HG03439 (cell line): ENCODE results near the gene TACR1.
A peak's percentile ranks its signal among the peaks of the same experiment; 100 is the strongest.
"Not testable (repeated sequence)": the region's sequence is repeated elsewhere in the genome, so short reads cannot be mapped to it uniquely, and the experiment has no call there.

Experiments used
- ATAC-seq: cut with Tn5 transposase; IDR thresholded peaks from one replicate; pipeline ENCODE4 v1.9.1; 2021; ENCODE audit warnings: mild to moderate bottlenecking, moderate library complexity; ENCODE audit not compliant: unreplicated experiment

TACR1 gene

DNA sequence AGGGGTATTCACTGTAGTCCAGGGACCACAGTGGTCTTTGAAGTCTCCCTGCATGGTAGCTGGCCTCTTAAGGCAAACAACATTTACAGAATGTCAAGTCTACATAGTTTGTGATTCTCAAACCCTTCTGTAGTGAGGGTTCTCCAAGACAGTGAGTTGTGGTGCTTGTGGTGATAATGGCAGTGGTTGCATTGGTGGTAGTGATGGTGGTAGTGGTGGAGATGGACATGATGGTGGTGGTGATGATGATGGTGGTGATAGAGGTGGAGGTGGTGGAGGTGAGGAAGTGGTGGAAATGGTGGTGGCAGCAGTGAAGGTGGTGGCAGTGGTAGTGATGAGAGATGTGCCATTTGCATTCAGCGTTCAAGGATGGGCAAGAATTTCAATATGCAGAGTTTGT lies 104.9 kb downstream of the TACR1 start:
- no peak for ATAC-seq

DNA sequence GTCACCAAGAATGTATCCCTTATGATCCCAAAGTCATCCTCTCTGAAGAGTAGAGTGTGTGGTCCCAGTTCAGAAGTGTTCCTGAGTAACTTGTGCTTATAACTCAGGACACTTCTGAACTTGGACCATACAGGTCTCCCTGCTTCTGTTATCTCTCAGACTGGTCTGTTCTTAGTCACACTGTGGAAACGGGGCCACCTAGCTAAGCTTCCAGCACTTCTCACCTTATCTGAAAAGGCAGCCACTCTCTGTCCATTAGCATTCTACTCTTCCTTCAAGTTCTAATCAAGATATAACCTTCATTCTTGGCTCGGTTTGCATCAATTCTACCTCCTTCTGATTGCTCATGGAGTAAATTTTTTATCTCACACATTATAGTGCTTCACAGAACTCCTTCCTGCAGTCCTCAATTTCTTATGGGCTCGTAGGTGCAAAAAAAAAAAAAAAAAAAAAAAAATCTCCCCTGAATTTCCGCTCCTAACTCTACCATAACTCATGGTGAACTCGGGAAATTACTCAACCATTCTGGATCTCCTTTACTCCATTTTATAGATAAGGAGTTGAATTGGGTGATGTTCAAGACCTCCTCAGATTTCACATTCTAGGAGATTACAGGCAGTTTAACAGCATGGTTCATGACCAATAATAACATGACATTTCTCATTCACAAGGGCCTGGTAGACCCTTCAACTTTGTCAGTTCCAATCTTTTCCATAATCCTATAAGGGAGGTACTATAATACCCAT lies 108.4 kb downstream of the TACR1 start:
- ATAC-seq, result no peak

DNA sequence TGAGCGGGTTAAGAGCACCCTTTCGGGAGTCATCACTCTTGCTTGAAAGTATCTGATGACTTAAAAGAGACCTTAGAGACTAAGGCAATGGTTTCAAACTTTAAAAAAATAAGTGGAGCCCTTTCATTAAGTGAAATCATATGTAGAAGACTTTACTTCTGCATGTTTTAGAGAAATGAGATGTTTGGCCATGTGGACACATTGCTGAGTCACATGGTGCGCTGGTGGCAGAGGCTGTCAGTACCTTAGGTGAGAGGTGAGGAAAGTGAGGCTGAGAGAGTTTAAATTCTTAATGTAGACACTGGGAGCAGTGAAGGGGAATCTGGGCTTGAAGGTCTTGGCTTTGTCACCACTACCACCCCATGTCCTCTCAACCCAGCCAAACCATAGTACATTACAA lies 109.8 kb downstream of the TACR1 start:
- ATAC-seq, result no peak

DNA sequence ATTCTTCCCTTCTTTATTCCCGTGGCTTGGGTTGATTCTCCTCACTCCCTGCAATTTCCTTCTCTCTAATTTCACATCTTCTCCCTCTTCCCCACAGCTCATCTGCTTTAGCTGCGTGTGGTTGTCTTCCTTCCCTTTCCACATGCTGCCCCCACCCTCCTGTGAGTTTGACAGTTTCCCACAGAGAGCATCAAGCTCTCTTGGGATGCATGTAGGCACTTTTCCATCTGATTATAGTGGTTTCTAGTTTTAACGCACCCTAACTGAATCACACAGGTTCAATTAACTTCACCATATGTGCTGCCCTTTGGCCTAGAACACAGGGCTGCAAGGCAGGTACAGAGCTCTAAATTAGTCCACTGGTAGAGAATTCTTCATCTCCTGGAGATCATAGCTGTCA lies 110.5 kb downstream of the TACR1 start:
- no peak for ATAC-seq

DNA sequence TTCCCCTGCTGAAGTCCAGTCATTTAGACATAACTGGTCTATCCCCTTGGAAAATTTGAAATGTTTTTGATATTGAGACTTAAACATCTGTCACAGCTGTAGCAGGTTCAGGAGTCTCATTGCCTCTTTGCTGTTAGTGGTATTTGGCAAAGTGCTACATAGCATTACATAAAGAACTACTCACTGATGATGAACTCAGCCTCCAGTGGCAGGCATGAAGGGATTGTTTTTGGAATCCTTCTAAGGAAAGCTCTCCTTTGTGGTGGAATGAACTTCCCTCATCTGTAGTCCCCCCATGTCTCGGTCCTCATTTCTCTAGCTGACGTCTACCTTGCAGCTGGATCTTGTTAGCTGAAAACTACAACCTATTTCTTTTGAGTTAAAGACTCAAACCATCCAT lies 111.6 kb downstream of the TACR1 start:
- no peak for ATAC-seq

DNA sequence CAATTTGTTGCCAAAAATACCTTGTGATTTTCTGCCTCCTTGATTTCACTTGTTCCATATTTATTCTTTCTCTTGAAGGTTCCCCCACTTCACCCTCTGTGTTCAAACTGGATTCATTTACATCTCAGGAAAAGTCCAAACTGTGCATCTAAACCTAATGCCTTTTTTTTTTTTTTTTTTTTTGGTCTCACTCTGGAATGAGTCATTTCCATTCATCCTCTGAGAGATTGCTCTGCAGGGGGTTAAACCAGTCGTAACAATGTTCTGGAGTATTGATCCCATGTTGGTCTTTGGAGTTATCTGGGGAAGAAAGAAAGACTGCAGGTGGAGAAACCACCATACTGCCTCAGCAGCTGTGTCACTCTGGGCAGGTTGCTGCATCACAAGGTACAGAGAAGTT lies 119.7 kb downstream of the TACR1 start:
- no peak for ATAC-seq

DNA sequence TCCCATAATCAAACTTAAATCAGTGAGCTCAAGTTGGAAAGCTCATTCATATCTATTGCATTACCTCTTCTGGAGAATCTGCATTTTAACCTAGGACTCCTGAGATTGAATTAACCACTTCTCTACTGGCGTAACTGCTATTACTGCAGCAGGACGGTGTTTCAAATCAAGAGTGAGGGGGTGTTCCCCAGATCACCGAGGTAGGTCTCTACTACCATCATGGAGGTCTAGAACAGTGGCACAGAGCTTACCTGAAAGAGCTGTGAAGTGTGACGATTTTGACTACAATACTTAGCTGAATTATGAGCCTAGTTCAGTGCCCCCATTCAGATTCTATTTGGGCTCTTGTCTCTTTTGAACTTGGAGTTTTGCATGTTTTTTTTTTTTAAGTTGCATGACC lies 121.4 kb downstream of the TACR1 start:
- ATAC-seq, result no peak

DNA sequence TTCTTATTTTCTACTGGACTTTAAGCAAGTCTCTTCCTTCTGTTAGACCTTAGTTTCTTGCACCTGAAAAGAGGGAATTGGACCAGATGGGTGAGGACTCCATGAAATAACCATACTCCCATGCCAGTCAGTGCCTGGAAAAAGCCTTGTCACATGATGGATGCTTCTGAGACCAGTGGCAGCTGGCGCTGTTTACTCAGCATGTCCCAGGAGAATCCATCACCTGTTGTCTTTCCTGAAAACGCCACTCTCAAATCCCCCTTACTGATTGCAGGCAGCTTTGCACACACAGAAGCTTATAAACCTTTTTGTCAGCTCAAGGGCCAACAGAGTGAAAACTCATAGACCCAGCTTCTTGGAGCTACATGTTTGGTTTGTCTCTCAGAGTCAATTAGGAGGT lies 123.2 kb downstream of the TACR1 start:
- ATAC-seq, result no peak

DNA sequence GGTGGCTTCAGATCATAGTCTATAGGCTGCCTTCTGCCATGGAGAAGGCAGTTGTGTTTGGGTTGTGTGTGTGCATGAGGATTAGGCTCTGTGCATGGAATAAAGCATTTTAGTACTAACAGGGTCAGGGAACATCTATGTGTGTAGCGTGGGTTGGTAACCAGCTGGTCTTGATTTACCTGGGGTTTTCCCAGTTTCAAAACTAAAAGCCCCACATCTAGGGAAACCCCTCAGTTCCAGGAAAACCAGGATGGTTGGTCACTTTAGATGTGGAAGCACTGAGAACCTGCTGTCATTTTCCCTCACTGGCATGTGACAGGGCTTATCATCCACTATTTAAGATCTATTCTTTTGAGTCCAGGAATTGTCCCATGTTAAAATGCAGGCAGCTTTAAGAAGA lies 124.6 kb downstream of the TACR1 start:
- no peak for ATAC-seq

DNA sequence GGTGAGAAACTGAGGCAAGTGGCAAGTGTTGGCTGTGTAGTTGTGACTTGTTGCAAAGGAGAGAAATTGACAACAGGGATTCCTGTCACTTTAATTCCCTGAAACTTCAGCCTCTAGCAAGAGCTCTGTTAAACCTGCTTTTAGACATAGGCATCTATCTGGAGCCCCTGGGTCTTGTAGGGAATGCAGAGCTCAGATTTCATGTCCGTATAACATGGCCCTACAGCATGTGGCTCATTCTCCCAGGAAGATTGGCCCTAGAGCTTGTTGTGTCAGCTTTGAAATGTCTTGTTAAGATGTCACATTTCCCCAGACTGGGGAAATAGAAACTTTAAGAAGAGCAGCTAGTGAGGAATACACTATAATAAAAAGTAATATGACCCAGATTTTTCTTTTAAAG lies 125.1 kb downstream of the TACR1 start:
- no peak for ATAC-seq

DNA sequence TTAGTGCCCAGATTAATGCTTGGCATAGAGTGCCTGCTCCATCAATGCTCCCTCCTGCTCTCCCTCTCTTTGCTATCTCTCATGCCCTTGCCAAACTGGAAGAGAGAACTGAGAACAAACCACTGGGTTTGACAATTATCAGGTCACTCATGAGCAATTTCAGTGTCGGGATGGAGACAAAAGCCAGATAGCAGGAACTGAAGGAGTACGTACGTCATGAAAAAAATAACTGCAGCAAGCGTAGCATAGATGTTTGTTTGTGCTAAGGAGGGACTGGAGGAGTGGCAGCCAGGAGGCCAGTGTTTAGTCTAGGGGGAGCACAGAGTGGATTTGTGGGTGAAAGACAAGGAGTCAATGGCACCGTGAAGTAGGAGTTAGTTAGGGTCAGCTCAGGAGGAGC lies 127.6 kb downstream of the TACR1 start:
- no peak for ATAC-seq

DNA sequence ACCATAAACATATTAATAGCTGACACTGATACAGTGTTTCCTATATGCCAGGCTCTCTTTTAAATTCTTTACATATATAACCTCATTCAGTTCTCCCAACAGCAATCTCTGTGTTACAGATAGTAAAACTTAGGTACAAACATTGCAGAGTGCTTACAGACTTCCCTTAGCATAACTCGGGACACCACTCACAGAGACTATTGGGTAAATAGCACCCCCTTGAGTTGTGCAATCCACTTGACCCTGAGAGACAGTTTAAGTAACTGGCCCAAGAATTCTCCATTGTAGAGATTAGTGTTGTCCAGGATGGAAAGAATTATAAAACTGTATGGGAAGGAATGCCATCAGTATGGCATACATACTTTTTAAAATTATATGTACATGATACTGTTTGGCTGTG lies 130.8 kb downstream of the TACR1 start:
- no peak for ATAC-seq

DNA sequence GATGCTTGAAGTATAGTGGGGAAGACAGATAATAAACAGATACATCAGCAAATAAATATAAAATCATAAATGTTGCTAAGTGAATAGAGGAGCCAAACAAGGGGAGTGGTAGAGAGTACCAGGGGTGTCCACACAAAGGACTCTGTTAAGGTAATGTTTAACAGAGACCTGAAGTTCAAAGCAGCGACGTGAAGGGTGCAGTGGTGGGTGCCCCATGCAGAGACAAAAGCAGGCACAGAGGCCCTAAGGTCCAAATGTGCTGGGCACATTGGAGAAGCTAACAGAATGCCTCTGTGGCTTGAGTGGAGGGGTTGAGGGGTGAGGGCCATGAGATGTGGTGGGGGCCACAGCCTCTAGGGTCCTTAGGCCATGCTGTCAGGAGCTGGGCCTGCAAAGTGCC lies 131.8 kb downstream of the TACR1 start:
- ATAC-seq, result no peak

DNA sequence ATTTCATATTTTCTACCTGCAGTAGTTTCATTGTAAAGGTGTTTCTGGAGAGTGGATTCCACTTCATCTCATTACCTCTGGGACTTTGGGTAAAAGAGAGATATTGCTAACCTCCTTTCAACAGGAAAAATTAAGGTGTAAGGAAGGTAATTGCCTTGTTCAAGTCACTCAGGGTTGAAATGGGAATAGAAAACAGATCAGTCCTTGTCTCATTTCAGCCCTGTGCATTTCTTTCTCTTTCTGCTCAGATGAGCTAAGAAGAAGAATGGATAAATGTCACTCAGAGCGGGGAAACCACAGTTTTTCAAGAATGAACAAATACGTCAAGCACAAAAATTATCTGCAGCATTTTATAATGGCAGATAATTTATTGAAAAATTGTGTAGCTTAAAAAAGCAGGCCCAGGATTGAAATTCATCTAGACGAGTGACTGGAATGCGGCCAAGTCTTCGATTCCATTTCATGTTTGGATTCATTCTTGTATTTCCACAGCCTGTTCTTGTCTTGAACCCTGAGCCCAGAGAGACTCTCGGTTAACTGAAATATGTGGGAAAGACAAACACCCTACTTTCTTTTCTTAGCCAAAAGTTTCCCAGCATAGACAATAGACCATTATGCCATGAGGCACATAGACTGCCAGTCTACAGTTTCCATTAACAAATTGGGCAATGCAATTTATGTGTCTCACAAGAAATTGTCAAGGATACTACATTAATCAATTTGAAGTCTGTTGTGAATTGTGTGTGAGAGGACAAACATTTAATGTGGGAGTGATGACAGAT lies 133.0 kb downstream of the TACR1 start:
- no peak for ATAC-seq

DNA sequence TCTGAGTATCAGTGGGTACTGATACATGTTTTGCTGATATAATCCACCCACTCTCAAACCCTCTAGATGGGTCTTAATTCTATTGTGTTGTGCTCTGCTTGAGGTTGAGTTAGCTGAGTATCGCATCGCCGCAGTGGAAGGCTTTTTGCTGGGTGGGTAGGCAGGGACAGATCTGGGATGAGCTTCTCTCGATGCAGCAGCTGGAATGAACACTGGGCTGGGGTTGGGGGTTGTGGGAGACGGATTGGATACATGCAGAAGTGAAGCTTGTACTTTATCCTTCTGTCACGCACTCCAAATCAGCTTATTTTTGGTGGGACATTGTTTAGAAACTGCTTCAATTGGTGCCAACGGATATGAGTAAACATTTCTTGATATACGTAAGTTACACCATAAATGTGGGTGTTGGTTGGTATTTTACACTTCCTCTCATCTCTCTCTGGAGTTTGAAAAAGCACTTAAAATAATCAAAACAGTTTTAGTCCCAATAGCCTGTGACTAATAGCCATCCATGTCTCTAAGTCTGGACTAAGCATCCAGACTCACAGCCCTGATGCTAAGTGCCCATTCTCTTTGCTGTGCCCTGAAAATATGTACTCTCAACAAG lies 133.8 kb downstream of the TACR1 start:
- ATAC-seq, result no peak

DNA sequence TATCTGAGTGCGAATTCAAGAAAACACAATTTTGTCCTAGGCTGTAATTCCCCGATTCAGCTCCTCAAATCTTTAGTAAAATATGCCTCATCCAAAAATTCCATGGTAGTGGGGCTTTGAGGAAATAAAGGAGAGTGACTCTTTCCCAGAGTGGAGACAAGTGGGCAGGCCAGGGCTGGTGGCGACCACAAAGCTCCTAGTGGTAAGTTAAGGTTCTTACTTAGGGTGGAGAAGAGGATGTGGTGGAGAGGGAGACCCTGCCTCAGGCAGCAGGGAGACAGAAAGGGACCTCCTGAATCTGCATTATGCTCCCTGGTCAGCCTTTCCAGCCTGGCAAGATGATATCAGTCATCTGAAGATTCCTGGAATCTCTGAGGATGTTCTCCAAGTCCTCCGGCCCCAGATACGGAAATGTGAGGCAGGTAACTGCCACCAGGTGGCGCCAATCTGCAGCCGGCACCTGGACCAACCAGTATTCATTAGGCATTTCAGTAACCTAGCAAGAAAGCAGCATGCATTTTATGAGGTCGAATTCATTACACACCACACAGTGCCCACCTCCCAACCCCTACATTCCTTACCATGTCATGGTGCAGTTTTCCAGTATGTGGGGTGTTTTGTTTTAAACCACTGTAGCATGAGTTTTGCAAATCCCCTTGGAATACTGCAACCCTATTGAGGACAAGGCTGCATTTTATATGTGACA lies 134.5 kb downstream of the TACR1 start:
- peak; percentile 80 for ATAC-seq

DNA sequence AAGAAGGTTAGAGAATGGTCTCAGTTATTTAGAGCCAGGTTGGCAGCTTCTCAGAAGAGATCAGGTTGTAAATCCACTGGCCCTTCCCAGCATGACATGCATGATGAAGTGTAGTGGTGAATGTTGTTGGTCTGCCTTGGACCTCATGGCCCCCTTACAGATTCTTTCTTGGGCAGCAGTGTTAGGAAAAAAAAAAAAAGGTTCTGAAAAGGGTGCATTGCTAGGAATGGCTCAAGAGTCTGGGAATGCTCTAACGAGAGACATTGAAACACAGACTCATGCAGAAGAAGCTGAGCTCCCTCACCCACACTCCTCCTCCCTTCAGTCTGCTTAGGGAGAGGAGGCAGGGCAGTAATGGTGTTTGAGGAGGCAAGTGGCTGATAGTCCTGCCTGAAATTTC lies 135.4 kb downstream of the TACR1 start:
- no peak for ATAC-seq

DNA sequence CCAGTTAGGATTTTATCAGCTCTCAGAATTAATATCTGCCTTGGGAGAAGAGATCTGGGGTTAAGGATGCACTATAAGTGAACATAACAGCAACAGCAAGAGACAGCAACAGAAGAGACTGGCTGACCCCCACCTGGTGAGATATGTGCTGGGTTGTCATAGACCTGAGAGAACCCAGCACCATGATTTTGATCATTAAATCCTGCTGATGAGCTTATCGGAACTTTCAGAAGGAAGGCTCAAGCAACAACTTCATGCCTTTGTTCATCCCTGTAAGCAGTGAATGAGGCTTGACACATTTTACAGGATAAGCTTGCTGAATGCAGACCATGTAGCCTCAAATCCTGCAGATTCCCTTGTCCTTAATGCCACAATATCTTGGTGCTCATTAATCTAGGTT lies 140.9 kb downstream of the TACR1 start:
- ATAC-seq, result no peak

DNA sequence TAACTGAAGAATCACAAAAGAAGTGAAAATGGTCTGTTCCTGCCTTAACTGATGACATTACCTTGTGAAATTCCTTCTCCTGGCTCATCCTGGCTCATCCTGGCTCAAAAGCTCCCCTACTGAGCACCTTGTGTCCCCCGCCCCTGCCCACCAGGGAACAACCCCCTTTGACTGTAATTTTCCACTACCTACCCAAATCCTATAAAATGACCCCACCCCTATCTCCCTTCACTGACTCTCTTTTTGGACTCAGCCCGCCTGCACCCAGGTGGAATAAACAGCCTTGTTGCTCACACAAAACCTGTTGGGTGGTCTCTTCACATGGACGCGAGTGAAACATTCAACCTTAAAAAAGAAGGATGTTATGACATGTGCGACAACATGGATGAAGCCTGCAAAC lies 142.2 kb downstream of the TACR1 start:
- ATAC-seq, result not testable (repeated sequence)

DNA sequence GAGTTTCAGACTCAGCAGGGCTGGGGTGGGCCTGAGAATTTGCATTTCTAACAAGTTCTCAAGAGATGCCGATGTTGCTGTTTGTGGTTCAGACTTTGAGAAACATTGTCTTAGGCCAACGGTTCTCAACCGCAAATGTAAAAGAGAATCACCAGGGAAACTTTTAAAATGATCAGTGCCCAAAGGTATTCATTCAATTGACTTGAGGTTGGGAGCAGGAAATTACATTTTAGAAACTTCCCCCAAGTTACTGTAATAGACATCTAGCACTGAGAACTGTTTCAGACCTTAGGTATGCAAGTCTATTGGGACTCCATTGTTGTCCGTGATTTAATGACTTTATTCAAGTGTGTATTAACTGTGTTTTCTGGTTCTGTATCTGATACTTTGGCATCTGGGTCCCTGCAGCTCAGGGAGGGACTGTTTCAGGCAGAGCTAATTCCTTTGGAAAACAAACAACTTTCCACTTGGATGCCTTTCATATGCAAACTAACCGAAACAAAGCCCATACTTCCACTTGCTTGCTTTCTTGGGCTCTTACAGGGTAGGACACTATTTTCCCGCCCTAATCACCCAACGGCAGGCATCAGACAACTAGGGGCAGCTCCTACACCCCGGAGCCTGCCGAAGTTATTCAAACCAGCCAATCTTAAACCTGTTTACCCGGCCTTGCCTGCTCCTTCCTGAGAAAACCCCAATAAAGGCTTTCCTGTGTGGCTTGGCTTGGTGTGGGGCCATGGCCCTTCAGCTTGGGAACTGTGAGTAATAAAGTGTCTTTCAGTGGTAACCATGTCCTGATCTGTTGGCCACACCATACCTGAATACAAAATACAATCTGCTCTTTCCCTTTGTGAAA lies 143.3 kb downstream of the TACR1 start:
- no peak for ATAC-seq
